SH-SY5Y (cell line): Measurements from ENCODE around the gene CALD1.

Experiments used
- GATA2 ChIP-seq: IDR thresholded peaks from 2 replicates; pipeline ENCODE4 v1.6.1; 2011; ENCODE audit warnings: mild to moderate bottlenecking, low read depth, low read length
- GATA3 ChIP-seq: IDR thresholded peaks from 2 replicates; pipeline ENCODE4 v1.6.1; 2011; ENCODE audit warnings: low read depth, mild to moderate bottlenecking, low read length, moderate library complexity

- TF ChIP-seq GATA2 (no peak), GATA3 (no peak)
These were observed 163.4 kb downstream of the CALD1 start for GRCh38 chr7:134942690-134943466.
